ENCODE results near the gene RGPD4.
"Not testable (repeated sequence)": the region's sequence is repeated elsewhere in the genome, so short reads cannot be mapped to it uniquely, and the experiment has no call there.

Gene RGPD4

DNA sequence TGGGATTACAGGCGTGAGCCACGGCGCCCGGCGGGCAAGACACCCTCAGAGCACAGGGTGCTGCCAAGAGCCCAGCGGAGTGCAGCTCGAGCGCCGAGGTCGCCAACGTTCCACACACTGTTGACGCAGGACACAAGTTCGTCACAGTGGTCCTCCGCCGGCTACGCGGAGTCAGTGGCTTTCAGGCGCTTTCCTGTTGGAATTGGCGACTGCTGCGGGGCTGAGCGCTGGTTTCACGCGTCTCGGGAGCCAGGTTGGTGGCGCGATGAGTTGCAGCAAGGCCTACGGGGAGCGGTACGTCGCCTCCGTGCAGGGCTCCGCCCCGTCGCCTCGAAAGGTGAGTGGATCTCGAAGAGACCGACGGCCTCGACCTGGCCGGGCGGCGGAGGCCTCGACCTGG, at the start of gene RGPD4:
RGPD4 (plus strand) TSS at position 144 of the 400 bp plus-strand sequence; CDS start at position 266, 122 bp downstream.
- DNase-seq (ENCODE audit: low spot score) = not testable (repeated sequence)

DNA sequence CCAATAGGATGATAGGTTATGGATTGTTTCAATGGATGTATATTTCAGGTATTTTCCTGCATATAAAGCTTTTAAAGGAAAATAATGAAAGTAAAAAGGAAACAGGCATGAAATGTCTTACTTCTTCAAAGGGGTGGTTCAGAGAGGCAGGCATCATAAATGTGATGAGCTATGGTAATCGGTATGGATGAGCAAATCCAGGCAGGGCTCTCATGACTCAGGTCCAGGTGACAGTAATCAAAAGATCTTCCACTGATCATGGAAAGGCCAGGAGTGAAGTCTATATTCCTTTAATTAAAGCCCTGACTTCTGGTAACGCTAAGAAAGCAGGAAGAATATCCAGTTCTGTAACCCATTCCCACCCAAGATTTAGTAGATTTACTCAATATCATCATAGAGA, 48.7 kb upstream of the RGPD4 start:
- DNase-seq (ENCODE audit: low spot score) = no peak

DNA sequence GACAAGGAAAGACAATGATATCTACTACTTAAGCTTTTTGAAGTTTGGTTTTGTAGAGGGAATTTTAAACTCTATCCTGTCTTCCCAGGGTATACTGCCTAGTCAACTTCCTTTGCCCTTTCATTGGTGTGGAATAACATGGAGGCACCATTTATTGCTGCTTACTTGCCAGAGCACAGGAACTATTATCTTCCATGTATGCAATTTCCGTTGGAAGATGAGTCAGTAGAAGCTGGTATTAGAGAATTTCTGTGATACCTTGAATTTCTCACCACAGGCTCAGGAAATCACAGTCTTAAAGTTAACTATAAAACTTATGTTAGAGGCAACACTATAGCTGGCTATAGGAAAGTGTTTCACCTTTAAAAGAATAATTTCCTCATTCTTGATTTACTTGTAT, 40.9 kb upstream of the RGPD4 start:
- no peak for DNase-seq (ENCODE audit: low spot score)

DNA sequence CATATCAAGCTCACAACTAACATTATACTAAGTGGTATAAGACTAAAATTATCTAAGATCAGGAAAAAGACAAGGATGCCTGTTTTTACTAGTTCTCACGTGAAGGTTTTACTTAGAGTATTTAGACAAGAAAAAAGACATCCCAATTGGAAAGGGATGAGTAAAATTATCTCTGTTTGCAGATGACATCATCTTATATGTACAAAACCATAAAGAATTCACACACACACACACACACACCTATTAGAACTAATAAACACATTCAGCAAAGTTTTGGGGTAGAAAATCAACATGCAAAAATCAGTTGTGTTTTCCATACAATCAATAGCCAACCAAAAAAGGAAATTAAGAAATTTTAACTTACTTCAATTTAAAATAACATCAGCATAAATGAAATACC, 35.9 kb upstream of the RGPD4 start:
- no peak for DNase-seq (ENCODE audit: low spot score)

DNA sequence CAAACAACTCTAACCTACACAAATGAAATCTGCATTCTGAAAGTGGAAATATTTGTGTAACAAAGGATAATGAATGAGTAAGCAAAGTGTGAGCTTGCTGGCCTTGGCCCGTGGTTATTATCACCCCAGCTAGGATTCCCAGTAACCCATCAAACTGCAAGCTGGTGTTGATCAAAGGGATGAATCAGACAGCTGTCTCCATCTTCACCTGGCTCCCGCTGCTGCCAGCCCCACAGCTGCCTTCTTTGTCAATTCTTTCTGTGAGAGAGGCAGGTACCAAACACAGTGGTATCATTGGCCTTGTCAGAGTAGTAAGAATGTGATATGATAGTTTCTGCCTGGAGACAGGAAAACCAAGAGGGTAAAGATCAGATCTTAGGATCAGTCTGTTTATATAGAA, 25.2 kb upstream of the RGPD4 start:
- no peak for DNase-seq (ENCODE audit: low spot score)

DNA sequence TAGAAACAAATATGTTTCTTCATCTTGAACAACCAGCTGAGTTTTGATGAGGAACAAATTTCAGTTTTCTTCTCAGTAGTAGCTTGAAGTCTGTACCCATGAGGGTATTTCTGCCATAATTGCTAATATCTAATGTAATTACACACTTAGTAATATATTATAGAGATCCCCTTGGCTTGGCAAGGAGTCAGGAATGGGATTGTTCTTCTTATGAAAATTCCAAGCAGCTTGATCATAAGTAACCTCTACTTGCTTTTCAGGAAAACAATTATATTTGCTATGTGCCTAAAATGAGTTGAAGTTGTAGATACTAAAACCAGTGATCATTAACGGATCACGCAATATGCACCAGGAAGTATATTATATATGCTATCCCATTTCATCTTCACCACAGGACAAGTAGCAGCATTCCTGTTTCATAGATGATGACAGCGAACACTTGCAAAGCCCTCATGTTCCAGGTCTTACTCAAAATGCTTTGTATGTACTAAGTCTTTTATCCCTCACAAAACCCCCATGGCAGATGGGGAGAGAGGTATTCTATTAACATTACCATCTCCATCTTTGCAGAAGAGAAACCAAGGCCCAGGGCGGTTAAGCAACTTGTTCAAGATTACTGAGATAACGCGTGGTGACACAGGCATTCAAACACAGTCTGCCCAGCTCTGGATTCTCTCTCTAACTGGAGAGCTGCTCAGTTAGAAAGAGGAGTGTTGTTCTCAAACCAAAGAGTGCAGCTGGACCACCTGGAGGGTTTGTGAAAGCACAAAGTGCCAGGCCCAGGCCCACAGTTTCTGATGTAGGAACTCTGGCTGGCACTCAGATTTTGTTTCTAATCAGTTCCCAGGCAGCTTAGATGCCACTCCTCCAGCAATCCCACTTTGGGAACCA, 21.8 kb upstream of the RGPD4 start:
- DNase-seq (ENCODE audit: low spot score) = no peak

DNA sequence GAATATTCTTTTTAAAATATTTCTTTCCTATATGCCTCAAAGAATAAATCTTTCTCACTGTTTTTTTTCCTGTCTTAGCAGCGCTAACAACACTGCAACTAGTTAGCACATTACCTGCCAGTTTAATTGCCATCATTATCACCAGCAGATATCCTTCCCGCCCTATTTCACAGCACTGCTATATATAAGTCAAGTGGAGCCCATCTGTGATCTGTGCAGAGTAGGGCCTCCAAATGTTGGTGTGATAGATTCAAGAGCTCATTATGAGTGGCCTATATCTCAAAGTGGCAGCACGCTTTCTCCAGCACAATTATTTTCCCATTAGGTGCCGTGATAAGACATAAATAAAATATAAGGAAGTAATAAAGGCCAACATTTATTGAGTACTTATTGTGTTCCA, 19.8 kb upstream of the RGPD4 start:
- DNase-seq (ENCODE audit: low spot score) = no peak

DNA sequence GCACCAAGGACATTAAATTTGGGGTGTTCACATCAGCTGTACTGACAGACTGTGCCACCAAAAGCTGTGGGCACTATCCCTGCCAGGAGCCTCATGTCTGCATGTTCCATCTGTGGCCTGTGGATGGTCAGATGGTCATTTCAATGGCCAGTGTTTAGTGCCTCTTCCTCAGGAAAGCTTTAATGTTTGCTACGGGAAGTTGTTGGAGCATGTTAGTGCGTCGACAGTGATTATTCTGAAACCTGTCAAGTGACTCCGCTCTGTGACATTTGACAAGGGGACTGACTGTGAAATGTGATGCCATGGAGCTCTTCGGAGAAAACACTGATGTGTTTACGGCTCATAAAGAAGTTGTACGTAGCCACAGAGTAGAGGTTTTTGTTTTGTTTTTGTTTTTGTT, 18.7 kb upstream of the RGPD4 start:
- DNase-seq (ENCODE audit: low spot score) = no peak

DNA sequence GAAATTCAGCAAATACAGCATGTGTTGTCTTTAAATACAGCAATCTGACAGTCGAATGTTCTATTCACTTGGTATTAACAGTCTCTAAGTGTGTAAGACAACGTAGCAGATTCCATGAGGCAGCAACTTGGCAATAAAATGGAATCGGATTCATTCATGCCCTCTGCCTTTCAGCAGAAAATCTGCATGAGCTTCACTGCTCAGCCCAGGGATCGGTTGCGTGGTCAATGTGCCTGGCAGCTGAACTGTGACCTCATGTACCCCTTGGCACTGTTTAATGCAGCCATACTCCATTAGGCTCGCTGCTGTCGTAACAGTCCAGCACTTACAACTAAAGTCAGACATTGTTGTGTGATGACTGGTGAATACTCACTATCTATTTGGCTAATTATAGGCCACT, 17.7 kb upstream of the RGPD4 start:
- no peak for DNase-seq (ENCODE audit: low spot score)

DNA sequence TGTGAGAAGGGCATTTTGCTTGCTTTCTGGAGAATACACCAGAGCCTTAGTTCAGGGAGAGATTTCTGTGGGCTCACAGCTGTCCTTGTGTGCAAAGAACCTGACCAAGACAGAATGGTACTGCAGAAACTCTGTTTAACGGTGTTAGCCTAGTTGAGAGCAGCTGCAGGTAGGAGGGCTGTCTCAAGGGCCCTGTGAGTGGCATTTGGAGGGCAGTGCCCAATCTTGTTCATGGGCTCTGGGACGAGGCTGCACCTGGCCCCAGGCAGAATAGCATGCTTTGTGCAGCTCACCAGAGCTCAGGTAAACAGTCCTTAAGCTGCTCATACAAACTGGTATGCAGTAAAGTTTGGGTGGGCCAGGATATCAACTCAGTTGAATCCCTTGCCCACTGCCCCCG, 16.9 kb upstream of the RGPD4 start:
- DNase-seq (ENCODE audit: low spot score) = no peak

DNA sequence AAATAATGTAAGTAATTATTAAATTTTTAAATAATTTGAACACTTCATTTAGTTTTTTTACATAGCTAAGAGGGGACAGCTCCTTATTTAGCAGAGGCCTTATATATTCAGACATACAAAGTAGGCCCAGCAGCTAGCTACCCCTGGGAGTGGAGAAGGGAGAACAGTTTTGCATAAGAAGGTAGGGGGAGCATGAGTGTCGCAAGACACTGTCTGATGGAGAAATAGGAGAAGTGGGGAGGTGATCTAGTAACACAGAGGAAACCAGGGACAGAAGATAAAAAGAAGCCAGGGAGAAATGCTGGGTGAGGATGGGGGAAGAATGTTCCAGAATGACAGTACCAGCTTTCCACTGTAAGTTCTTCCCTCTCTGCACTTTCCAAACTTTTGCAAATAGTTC, 16.0 kb upstream of the RGPD4 start:
- no peak for DNase-seq (ENCODE audit: low spot score)

DNA sequence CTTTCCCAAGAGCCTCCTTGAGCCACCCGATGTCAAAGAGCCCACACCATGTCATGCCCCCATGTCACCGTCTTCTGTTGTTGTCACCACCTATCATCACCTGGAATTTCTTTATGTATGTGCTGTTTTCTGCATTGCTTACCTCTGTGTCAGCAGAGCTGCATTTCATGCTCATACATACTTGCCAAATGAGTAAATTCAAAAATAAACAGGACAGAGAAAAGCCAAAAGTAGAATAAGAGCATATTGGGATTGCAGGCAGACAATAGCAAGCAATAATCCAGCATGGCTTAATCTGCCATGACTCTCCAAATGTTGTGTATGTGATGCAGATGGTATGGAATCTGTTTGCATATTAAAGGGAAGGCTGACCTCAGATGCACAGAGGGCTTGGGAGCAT, 15.3 kb upstream of the RGPD4 start:
- DNase-seq (ENCODE audit: low spot score) = no peak

DNA sequence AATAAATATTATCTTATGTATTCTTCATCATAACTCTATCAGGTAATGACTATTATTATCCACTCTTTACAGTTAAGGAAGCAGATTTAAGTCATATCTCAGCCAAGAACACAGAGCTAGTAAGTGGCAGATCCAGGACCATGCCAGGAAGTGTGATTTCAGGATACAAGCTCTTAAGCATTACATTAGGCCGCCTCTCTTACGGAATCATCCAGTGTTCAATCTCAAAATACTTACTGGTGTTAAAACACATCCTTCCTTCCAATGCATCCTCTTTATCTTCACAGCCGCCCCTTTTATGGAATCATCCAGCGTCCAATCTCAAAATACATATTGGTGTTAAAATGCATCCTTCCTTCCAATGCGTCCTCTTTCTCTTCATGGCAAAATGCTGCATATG, 14.7 kb upstream of the RGPD4 start:
- no peak for DNase-seq (ENCODE audit: low spot score)

DNA sequence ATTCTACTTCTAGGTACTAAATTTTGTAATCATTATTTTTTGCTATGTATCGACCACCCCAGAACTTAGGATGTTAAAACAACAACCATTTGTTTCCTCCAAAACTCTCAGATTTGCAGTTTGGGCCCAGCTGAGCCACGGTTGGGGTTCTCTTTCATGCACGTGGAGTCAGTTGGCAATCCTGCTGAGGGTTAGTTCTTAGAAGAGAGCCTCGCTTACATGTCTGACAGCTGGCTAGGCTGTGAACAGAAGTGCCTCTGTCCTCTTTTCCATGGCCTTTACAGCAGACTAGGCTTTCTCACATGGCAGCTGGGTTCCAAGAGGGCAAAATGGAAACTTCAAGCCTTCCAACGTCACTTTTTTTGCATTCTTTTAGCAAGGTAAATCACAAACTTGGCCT, 9.3 kb upstream of the RGPD4 start:
- DNase-seq (ENCODE audit: low spot score) = no peak

DNA sequence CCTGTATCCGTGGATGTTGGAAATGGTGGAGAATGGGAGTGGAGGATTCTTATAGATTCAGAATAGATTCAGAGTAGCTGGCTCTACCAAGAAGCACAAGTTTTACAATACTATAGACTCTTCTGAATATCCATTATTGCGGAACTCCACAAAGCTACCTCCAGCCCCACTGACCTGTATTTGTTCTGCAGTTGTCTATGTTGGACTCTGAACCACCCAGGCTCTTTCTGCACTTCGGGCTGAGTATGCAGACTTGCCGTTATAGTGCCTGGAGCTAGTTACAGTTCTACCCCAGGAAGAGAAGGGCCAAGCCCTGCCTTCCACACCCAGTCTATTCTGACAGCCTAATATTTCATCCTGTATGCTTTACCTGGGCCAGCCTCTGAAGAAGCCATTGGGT, 4.4 kb upstream of the RGPD4 start:
- no peak for DNase-seq (ENCODE audit: low spot score)

DNA sequence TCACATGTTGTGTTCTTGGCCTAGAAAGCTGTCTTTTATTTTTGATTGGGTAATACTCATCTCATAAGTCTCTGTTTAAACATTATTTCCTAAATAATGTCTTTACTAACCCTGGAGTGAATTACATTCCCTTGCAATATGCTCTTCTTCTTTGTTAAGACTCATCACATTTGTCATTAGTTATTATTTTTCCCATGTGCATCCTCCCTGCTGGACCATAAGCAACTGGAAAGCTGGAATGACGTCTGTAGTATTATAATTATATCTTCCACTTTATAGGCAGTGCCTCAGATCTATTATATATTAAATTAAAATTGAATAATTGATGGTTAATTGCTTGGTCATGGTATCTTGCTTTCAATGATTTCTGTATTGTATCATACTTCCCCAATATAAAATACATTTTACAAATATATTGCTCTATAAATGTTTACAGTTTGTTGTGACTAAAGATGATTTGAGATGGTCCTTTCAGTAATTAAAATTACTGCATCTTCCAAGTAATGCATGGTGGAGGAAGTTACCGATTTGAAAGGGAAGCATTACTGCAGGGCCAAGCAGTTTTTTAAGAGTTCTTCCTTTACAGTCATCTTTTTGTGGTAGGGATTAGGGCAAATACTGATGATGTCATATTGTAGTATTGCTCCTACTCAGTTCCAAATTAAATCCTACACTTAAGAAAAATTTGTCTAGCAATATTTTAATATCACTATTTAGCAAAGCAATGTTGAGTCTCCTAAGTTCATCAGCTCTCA, 2.1 kb upstream of the RGPD4 start:
- DNase-seq (ENCODE audit: low spot score) = no peak

DNA sequence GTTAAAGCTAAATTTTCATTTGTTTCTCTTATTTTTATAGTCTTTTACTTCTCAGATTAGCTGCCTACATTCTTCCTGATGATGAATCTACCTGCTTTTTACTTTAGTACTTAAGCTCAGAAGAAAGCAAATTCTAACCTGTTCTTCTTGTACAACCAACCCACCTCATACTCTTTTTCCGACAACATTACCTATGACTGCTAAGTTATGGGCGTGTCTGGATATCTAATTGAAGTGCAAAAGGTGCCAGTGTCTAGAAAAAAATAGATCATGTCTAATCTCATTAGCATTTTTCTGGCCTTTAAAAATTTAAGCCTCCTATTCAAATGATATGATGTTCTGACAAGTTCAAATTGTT, 1.5 kb upstream of the RGPD4 start:
- DNase-seq (ENCODE audit: low spot score) = no peak

DNA sequence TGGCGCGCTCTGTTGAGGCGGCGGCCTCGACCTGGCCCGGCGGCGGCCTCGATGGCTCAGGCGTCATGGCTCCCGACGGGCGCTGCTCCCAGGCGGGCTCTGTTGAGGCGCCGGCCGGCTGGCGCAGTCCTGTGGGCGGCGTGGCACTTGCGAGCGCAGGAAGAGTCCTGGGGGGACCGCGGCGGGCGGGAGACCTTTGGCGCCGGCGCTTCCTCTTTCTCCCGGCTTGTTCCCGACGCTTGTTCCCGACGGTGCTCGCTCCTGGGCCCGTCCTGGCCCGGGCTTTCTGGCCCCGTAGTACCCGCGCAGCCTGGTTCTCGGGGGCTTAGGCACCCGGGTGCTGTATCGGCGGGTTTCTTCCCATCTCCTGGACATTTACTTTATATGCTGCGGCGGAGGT, 2.8 kb downstream of the RGPD4 start:
- DNase-seq (ENCODE audit: low spot score) = not testable (repeated sequence)

DNA sequence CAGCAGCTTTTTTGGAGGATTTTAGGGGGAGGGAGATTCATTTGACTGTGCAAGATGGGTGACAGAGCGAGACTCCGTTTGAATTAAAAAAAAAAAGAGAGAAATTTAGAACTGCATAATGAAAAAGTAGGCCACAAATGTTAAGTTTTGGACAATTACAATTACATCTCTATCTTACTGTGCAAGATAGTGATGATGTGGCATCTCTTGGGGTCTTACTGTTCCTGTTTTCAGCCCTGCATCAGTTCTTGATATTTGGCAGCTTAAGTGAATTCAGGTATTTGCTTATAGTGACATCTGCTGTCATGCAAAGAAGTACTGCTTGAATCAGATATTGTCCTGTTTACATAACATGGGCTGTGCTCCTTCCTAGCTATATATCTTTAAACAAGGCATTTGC, 6.5 kb downstream of the RGPD4 start:
- not testable (repeated sequence) for DNase-seq (ENCODE audit: low spot score)

DNA sequence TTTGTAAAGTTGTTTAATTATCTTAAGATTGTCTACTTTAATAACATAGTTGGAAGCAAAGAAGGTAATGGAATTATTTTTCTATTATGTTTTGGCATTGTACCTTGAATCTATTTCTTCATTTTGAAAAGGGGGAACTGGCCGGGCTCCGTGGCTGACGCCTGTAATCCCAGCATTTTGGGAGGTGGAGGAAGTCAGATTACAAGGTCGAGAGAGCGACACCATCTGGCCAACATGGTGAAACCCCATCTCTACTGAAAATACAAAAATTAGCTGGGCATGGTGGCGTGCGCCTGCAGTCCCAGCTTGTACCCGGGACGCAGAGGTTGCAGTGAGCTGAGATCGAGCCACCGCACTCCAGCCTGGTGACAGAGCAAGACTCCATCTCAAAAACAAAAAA, 6.9 kb downstream of the RGPD4 start:
- DNase-seq (ENCODE audit: low spot score) = not testable (repeated sequence)

DNA sequence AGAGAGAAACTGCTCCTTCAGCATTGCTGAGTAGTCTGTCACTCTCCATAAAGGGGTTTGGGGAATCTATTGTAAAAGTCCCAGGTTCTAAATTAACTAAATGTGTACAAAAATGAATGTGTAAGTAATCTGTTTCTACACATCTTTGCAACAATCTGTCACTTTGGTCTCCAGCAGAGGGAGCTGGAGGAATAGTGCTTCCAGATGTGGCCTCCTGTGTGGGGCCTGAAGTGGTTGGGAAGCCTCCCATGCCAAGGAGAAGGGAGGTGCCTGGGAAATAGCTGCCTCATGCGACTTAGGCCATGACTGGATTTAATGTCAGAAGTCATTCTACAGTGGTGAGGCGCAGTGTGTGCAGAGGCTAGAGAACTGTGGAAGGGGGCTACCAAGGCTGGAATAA, 89.4 kb downstream of the RGPD4 start:
- not testable (repeated sequence) for DNase-seq (ENCODE audit: low spot score)

DNA sequence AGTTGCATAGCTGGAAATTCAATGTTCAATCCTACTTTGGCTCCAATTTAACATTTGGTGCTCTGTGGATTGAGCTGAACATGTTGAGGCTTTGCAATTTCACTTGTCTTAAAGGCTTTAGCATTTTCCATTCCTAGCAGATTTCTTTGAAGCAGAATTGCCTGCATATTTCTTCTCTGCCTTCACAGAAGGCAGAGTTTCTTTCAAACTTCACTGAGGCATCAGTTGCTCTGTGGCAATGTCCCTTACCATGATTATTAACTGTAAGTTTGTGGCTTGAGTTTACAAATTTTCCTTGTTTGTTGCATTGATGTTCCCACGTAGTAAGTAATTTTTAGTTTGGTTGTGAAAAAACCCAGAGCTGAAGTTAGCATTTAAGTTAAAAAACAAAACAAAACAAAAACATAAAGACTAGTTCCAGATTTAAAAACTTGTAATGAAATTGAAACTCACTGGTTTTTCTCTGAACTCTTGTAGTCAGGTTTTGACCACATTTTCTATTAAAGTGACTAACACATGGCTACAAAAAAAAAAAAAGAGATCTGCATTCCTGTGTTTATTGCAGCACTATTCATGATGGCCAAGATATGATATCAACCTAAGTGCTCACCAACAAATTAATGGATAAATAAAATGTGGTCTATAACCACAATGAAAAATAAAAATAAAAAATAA, 90.1 kb downstream of the RGPD4 start:
- DNase-seq (ENCODE audit: low spot score) = not testable (repeated sequence)

DNA sequence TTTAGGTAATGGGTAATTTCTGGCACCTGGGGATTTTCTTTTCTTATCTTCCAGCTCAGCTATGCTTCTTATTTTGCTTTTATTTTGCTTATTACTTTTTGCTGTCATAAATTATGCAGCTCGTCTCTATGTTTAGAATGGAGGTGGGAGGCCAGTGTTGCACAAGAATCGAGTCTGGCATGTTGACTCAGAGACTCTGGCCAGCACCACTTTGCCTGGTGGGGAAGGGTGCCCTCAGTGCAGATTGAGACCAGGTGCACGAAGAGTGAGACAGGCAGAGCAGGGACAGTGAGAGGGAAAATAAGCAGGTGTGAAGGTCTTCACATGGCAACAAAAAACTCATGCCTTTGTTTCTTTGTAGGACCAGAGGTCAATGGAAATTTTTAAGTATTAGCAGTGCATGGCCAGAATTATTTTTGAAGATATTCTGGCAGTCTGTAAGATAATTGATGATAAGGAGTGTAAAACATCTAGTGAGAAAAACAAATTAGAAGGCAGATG, 100.4 kb downstream of the RGPD4 start:
- DNase-seq (ENCODE audit: low spot score) = no peak

Measured in putamen (tissue), 1 donor.